ENCODE measurements around the gene UPP1.

The UPP1 gene

DNA sequence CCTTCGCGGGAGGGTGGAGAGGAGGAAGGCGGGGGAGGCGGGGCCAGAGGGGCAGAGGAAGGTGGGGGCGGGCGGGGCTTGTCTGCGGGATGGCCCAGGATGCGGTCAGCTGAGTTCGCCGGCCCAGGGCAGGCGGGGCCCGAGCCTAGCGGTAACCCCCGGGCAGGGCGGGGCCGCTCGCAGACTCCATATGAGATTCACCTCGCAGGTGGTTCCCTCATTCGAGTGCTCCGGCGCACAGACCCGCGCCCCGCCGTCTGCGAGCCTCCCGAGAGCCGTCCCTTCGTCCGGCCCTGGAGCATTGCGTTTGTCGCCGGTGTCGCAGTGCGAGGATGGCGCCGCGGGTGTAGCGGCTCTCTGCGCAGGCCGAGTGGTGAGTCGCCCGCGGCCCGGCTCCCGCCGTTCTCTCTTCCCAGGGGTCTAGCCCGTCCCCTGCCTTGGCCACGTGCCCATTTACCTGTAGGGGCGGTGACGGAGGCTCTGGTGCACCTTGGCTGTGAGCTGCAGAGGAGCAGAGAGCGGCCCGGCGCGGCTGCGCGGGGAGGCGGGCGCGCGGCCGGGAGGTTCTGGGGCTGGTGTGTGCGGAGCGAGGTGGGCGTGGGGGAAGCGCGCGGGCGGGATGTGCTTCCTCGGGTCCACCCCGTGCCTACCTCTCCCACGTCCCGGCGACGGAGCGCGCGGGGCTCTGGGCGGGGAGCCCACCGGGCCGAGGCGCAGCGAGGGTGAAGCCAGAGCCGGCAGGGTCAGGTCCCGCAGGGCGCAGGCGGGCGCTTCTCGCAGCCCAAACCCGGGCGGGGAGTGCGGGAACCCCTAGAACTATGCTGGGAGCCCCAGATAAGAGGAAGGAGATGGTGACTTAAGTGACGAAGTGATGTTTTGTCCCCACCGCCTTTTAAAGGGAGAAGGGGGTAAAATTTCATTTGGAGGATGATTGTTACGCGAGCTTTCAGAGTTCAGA, at the start of gene UPP1:
Gene UPP1 (plus strand): TSS at position 220 of the 958 bp plus-strand sequence. CDS start 5,519 bp downstream, outside the sequence.
- DNase-seq (ENCODE audit: low read depth) = peak; percentile 96
- TF ChIP-seq, protein P1, sequence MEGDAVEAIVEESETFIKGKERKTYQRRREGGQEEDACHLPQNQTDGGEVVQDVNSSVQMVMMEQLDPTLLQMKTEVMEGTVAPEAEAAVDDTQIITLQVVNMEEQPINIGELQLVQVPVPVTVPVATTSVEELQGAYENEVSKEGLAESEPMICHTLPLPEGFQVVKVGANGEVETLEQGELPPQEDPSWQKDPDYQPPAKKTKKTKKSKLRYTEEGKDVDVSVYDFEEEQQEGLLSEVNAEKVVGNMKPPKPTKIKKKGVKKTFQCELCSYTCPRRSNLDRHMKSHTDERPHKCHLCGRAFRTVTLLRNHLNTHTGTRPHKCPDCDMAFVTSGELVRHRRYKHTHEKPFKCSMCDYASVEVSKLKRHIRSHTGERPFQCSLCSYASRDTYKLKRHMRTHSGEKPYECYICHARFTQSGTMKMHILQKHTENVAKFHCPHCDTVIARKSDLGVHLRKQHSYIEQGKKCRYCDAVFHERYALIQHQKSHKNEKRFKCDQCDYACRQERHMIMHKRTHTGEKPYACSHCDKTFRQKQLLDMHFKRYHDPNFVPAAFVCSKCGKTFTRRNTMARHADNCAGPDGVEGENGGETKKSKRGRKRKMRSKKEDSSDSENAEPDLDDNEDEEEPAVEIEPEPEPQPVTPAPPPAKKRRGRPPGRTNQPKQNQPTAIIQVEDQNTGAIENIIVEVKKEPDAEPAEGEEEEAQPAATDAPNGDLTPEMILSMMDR (IDR thresholded peaks at IDR 0.05; ENCODE audit: insufficient read depth, low read depth, low read length, missing control alignments) = no peak
- H3K4me3 ChIP-seq (ENCODE audit: low read depth, low read length) = peak within 1 kb of the TSS; percentile 77

DNA sequence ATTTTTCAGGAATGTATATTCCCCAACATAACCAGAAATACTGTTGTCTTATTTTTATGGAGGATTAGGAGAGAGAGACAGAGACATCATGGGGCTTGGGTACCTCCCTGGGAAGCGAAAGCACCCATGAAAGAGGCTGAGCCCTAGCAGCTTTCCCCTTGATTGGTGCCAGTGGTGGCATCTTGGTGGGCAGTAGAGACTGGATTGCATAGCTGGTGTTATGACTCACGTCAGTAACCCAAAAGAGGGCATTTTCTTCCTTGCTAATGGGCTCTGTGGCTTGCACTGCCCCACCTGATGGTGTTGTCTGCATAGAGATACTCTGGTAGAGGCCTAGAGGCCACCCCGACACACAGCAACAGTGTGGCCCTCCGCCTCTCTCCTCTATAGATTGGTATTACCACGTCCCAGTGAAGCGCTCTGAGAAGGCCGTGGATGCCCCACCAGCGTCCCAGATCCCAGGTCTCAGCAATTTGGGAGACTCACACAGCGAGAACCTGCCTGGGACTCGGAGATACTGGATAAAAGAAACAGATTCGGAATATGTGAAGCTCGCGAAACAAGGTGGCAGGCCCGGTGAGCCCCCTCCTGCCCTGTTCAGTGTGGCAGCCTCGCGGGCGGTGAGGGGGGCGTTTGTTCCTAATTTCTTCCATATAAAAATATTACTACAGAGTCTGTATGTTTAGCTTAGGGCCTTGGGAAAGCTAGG, 48.0 kb upstream of the UPP1 start:
- no peak overlapping the region for H3K4me3 ChIP-seq (ENCODE audit: low read depth, low read length)
- DNase-seq (ENCODE audit: low read depth) = no peak
- TF ChIP-seq, protein P1 (IDR thresholded peaks at IDR 0.05; ENCODE audit: insufficient read depth, low read depth, low read length, missing control alignments) = no peak

DNA sequence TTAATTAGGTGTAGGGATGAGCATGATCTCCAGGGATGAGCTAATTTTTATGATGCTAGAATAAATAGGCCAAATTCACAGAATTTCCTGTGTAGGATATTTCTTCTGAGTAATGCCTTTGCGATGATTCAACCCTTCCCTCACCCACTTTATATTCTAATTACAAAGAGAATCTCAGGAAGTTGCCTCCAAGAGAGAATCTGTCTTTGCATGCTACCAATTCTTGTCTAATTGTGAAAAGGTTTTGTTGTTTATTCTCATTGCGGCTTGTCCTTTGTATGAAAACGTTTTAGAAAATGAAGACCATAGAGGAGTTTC, 47.5 kb upstream of the UPP1 start:
- no peak for DNase-seq (ENCODE audit: low read depth)
- TF ChIP-seq, protein P1 (IDR thresholded peaks at IDR 0.05; ENCODE audit: insufficient read depth, low read depth, low read length, missing control alignments) = no peak

DNA sequence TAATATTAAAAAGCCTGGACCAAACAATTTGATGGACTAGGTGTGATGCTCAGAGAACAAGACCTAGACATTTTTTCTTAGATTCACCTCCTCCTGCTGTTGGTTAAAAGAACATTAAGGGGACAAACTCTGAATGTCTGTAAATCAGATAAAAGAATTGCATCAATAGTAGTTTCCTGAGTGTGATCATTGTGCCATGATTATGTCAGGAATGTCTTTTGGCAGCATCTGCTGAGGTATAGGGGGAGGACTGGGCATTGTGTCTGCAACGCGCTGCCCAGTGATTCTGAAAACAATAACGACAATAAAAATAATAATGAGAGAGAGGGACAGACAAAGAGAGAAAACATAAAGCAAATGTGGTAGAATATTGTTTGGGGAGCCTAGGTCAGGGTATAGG, 46.8 kb upstream of the UPP1 start:
- no peak for DNase-seq (ENCODE audit: low read depth)
- TF ChIP-seq, protein P1 (IDR thresholded peaks at IDR 0.05; ENCODE audit: insufficient read depth, low read depth, low read length, missing control alignments) = no peak
- H3K4me3 ChIP-seq (ENCODE audit: low read depth, low read length) = no peak overlapping the region

More for the DNA sequence above, 47.5 kb upstream of the UPP1 start:
- H3K4me3 ChIP-seq (ENCODE audit: low read depth, low read length) = no peak overlapping the region

DNA sequence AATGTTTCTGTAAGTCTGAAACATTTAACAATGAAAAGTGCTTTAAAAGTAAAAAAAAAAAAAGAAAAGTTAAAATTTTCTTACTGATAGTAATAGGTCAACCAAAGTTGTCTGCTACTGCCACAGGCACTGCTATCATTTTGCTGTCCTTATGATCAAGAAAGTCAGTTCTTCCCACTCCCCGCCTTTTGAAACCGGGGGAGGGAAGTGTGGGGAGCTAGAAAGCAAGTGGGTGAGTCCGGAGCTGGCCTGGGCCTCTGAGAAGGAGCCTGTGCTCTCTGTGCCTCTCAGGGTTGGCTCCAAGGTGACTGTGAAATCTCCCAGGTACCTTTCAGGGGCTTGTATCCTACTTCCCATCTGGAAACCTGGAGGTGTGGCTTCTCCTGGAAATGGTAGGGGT, 46.4 kb upstream of the UPP1 start:
- TF ChIP-seq, protein P1 (IDR thresholded peaks at IDR 0.05; ENCODE audit: insufficient read depth, low read depth, low read length, missing control alignments) = no peak
- DNase-seq (ENCODE audit: low read depth) = no peak
- H3K4me3 ChIP-seq (ENCODE audit: low read depth, low read length) = no peak overlapping the region

DNA sequence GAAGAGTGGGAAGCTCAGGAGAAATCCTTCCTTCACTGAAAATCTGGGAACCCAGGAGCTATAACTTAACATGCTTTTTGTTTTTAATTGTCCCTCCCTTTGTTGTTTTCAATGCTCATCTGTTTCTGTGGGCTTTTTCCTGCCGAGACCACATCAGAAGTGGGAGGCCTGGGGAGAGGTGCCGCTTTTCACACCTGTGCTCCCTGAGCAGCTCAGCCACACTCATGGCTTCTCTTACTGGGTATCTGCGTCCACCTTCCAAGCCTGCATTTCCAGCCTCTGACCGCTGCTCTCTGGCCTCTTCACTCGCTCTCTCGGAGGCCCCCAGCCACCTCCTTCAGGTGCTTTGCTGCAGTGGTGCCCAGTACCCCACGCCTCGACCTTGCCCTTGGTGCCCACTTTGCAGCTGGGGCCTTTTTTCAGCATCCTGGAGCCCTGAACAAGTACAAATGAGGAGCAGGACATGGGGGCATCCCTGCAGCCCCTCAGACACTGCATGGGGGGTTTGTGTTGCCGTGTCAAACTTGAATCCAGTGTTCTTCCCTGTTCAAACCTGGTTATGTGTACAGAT, 43.8 kb upstream of the UPP1 start:
- H3K4me3 ChIP-seq (ENCODE audit: low read depth, low read length) = no peak overlapping the region
- TF ChIP-seq, protein P1 (IDR thresholded peaks at IDR 0.05; ENCODE audit: insufficient read depth, low read depth, low read length, missing control alignments) = no peak
- DNase-seq (ENCODE audit: low read depth) = no peak
